ENCODE data around the gene FAM149A.

DNA sequence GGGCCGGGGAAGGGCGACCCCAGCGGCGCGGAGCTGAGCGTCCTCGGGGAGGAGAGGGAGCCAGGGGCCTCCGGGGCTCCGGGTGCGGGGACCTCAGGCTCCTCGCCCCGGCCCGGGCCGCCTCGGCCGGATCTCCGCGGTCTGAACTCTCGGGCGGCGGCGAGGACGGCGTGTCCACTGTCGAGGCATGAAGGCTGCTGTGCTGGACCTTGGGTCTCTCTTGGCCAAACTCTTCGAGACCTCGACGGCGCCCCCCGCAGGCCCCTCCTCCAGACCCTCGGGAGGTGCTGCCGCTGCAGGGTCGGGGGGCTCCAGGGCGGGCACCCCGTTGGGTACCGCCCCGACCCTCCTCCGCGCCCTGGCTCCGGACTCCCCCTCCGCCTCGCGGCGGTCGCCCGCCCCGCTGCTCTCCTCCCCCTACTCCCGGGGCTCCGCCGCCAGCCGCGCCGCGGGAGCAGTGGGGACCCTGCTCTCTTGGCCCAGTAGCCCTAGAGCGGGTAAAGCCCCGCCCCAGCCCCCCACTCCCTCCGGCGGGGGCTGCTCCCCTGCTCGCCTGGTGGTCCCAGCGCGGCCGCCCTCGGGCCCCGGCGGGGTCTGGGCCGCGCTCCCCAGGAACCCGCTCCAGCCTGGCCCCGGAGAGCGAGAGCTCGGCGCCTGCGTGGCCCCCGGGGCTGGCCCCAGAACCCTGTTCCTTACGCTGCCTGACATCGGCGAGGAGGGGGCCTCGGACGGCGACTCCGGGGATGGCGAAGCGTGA, 564 bp downstream of the FAM149A start:
- TF ChIP-seq EP300 (IDR thresholded peaks at IDR 0.05) (no peak), MAFK (IDR thresholded peaks at IDR 0.05; ENCODE audit: partially characterized antibody) (no peak), POLR2A (IDR thresholded peaks at IDR 0.05; ENCODE audit: low read length) (no peak), CBX2 (IDR thresholded peaks at IDR 0.05; ENCODE audit: borderline replicate concordance, low read depth) (no peak)
- TF ChIP-seq, protein P1, sequence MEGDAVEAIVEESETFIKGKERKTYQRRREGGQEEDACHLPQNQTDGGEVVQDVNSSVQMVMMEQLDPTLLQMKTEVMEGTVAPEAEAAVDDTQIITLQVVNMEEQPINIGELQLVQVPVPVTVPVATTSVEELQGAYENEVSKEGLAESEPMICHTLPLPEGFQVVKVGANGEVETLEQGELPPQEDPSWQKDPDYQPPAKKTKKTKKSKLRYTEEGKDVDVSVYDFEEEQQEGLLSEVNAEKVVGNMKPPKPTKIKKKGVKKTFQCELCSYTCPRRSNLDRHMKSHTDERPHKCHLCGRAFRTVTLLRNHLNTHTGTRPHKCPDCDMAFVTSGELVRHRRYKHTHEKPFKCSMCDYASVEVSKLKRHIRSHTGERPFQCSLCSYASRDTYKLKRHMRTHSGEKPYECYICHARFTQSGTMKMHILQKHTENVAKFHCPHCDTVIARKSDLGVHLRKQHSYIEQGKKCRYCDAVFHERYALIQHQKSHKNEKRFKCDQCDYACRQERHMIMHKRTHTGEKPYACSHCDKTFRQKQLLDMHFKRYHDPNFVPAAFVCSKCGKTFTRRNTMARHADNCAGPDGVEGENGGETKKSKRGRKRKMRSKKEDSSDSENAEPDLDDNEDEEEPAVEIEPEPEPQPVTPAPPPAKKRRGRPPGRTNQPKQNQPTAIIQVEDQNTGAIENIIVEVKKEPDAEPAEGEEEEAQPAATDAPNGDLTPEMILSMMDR (IDR thresholded peaks at IDR 0.05), result no peak
- TF ChIP-seq, protein P2, sequence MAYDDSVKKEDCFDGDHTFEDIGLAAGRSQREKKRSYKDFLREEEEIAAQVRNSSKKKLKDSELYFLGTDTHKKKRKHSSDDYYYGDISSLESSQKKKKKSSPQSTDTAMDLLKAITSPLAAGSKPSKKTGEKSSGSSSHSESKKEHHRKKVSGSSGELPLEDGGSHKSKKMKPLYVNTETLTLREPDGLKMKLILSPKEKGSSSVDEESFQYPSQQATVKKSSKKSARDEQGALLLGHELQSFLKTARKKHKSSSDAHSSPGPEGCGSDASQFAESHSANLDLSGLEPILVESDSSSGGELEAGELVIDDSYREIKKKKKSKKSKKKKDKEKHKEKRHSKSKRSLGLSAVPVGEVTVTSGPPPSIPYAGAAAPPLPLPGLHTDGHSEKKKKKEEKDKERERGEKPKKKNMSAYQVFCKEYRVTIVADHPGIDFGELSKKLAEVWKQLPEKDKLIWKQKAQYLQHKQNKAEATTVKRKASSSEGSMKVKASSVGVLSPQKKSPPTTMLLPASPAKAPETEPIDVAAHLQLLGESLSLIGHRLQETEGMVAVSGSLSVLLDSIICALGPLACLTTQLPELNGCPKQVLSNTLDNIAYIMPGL (CRISPR knock-in tag; IDR thresholded peaks at IDR 0.05; ENCODE audit: borderline replicate concordance), result no peak

Measured in A549 (cell line).